H1 (cell line): ENCODE data around the gene ZNF408. TPM values are rescaled to one million over a fixed set of nuclear protein-coding genes. Genes with fewer than 3 reads are reported as not detected.

Experiments
- BRCA1 ChIP-seq: IDR thresholded peaks from 2 replicates; pipeline ENCODE4 v1.6.1; 2012; ENCODE audit warnings: low read depth, low read length, improper control_type of control experiment
- CHD2 ChIP-seq: IDR thresholded peaks from 2 replicates; pipeline ENCODE4 v1.6.1; 2012; ENCODE audit warnings: low read length, improper control_type of control experiment
- CHD7 ChIP-seq: fragments of 300-600 bp; sonication (generic); IDR thresholded peaks from 2 replicates; pipeline ENCODE4 v1.7.1; 2012; ENCODE audit warnings: low read length, moderate library complexity, mild to moderate bottlenecking, inconsistent platforms; ENCODE audit not compliant: insufficient replicate concordance
- E2F6 ChIP-seq: IDR thresholded peaks from 2 replicates; pipeline ENCODE4 v1.6.1; 2012; ENCODE audit warnings: inconsistent platforms
- FOSL1 ChIP-seq: IDR thresholded peaks from 2 replicates; pipeline ENCODE4 v1.6.1; 2011; ENCODE audit warnings: mild to moderate bottlenecking, low read depth, low read length, moderate library complexity; ENCODE audit not compliant: insufficient read depth
- NANOG ChIP-seq: IDR thresholded peaks from 2 replicates; pipeline ENCODE4 v1.6.1; 2011; ENCODE audit warnings: low read length, low read depth, mild to moderate bottlenecking, inconsistent platforms; ENCODE audit not compliant: insufficient read depth, poor library complexity, severe bottlenecking
- SUZ12 ChIP-seq: fragments of 200-600 bp; sonication (generic); IDR thresholded peaks from 2 replicates; pipeline ENCODE4 v1.6.1; 2012; ENCODE audit warnings: mild to moderate bottlenecking, inconsistent platforms, low read length, moderate library complexity, mixed read lengths
- polyA plus RNA-seq, 7 experiments: library from polyadenylated mRNA; depleted of rRNA in 3 of 7; stranded (reverse) in 5 of 7; unstranded in 2 of 7; fragments of >200 nt in 5 of 7; fragments of 200-250 nt in 2 of 7; gene quantifications; 1 replicate in 5 of 7; 2 replicates in 1 of 7; 4 replicates in 1 of 7; pipeline versions ENCODE4 v1.2.1 to v1.2.3, GENCODE V29; 2011 to 2013; ENCODE audit warnings: missing spikeins in 2 of 7, mixed read lengths in 2 of 7
- total RNA-seq: library from RNA; stranded (reverse); fragmentation: NEBNext Ultra II Directional; extraction: Animal tissue kit (Norgen Biotek cat#: 25700); gene quantifications from 2 replicates; pipeline ENCODE4 v1.2.1, GENCODE V29; 2021
- TF ChIP-seq, protein P1 (sequence below): IDR thresholded peaks from 2 replicates; pipeline ENCODE4 v1.6.1; 2011; ENCODE audit warnings: low read length, improper control_type of control experiment

The ZNF408 gene
- total and polyA plus RNA-seq, 2 of the 8 experiments (the other 6 are each of a cell fraction or from before 2014, with no cell fraction given) = 10.7 to 11.0 TPM

- TF ChIP-seq CHD7 (no peak), CHD2 (no peak), FOSL1 (no peak), NANOG (no peak), E2F6 (no peak), SUZ12 (no peak), BRCA1 (no peak)
- TF ChIP-seq, protein P1, sequence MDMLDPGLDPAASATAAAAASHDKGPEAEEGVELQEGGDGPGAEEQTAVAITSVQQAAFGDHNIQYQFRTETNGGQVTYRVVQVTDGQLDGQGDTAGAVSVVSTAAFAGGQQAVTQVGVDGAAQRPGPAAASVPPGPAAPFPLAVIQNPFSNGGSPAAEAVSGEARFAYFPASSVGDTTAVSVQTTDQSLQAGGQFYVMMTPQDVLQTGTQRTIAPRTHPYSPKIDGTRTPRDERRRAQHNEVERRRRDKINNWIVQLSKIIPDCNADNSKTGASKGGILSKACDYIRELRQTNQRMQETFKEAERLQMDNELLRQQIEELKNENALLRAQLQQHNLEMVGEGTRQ = no peak
Measured at GRCh38 chr11:46725338-46726205, 24.7 kb downstream of the ZNF408 start (continued).
